ENCODE measurements around the gene SPARC.

Gene SPARC

DNA sequence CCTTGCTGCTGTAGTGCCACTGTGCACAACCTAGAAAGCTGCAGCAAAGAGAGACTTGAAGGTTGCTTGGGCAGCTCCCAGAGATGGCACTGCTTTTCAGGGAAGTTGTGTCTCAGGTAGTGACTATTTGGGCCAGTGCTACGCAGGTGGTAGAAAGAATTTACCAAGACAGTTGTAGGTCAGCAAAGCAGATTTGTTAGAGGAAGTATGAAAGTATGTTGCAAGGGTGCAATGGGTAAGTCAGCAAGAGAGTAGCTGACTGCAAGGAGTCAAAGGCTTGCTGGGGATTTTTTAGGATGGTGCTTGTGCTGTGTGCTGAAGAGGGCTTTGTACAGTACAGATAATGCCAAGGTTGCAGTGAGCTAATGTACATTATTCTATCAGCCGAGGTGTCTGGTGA lies 33.5 kb upstream of the SPARC start:
- TF ChIP-seq ZNF70 (CRISPR knock-in tag; IDR thresholded peaks at IDR 0.05) (no peak), OSR1 (CRISPR knock-in tag; IDR thresholded peaks at IDR 0.05) (no peak), ISL1 (CRISPR knock-in tag; IDR thresholded peaks at IDR 0.05) (no peak), PPARA (CRISPR knock-in tag; IDR thresholded peaks at IDR 0.05; ENCODE audit: borderline replicate concordance) (no peak), CSDC2 (CRISPR knock-in tag; IDR thresholded peaks at IDR 0.05) (no peak), SNAI2 (CRISPR knock-in tag; IDR thresholded peaks at IDR 0.05) (no peak), RARB (CRISPR knock-in tag; IDR thresholded peaks at IDR 0.05) (no peak), ZFP30 (CRISPR knock-in tag; IDR thresholded peaks at IDR 0.05) (no peak), ZNF565 (CRISPR knock-in tag; conservative IDR thresholded peaks at IDR 0.05; ENCODE audit: low read depth) (no peak), ARNTL (CRISPR knock-in tag; IDR thresholded peaks at IDR 0.05; ENCODE audit: borderline replicate concordance, low read depth) (no peak), TCF4 (CRISPR knock-in tag; IDR thresholded peaks at IDR 0.05; ENCODE audit: borderline replicate concordance) (no peak)
- TF ChIP-seq, protein P1, sequence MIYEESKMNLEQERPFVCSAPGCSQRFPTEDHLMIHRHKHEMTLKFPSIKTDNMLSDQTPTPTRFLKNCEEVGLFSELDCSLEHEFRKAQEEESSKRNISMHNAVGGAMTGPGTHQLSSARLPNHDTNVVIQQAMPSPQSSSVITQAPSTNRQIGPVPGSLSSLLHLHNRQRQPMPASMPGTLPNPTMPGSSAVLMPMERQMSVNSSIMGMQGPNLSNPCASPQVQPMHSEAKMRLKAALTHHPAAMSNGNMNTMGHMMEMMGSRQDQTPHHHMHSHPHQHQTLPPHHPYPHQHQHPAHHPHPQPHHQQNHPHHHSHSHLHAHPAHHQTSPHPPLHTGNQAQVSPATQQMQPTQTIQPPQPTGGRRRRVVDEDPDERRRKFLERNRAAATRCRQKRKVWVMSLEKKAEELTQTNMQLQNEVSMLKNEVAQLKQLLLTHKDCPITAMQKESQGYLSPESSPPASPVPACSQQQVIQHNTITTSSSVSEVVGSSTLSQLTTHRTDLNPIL (CRISPR knock-in tag; IDR thresholded peaks at IDR 0.05; ENCODE audit: low read depth), result no peak
- TF ChIP-seq, protein P2, sequence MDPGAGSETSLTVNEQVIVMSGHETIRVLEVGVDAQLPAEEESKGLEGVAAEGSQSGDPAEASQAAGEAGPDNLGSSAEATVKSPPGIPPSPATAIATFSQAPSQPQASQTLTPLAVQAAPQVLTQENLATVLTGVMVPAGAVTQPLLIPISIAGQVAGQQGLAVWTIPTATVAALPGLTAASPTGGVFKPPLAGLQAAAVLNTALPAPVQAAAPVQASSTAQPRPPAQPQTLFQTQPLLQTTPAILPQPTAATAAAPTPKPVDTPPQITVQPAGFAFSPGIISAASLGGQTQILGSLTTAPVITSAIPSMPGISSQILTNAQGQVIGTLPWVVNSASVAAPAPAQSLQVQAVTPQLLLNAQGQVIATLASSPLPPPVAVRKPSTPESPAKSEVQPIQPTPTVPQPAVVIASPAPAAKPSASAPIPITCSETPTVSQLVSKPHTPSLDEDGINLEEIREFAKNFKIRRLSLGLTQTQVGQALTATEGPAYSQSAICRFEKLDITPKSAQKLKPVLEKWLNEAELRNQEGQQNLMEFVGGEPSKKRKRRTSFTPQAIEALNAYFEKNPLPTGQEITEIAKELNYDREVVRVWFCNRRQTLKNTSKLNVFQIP (CRISPR knock-in tag; IDR thresholded peaks at IDR 0.05; ENCODE audit: borderline replicate concordance, low read depth), result no peak
- ATAC-seq, result no peak

DNA sequence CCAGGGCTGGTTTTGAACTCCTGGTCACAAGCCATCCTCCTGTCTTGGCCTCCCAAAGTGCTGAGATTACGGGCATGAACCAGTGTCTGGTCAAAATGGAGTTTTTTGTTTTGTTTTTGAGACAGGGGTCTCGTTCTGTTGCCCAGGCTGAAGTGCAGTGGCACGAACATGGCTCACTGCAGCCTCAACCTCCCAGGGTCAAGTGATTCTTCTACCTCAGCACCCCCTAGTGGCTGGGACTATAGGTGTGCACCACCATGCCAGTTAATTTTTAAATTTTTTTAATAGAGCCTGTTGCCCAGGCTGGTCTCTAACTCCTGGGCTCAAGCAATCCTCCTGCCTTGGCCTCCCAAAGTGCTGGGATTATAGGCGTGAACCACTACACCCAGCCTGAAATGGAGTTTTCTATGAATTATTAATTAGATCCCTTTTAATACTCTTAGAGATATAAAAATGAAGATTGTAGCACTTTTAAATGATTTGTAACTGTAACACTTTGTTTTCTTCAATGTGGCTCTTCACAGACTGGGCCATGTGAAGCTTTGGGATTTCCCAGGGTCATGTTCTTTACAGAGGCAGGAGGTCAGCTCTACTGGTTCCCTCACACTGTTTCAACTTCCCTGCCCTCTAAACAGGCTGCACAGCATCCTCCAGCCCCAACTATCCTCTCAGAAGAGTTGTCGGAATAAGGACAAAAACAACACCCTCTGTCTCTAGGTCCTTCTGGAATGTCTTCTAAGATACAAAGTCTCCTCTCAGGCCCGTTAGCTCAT lies 32.7 kb upstream of the SPARC start:
- peak; percentile 79 for ATAC-seq
- no peak for TF ChIP-seq ESRRG (CRISPR knock-in tag; IDR thresholded peaks at IDR 0.05)
- TF ChIP-seq OSR1 (CRISPR knock-in tag; IDR thresholded peaks at IDR 0.05), result no peak
- TF ChIP-seq, protein P3, sequence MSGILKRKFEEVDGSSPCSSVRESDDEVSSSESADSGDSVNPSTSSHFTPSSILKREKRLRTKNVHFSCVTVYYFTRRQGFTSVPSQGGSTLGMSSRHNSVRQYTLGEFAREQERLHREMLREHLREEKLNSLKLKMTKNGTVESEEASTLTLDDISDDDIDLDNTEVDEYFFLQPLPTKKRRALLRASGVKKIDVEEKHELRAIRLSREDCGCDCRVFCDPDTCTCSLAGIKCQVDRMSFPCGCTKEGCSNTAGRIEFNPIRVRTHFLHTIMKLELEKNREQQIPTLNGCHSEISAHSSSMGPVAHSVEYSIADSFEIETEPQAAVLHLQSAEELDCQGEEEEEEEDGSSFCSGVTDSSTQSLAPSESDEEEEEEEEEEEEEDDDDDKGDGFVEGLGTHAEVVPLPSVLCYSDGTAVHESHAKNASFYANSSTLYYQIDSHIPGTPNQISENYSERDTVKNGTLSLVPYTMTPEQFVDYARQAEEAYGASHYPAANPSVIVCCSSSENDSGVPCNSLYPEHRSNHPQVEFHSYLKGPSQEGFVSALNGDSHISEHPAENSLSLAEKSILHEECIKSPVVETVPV (CRISPR knock-in tag; IDR thresholded peaks at IDR 0.05), result no peak
- TF ChIP-seq, protein P2 (CRISPR knock-in tag; IDR thresholded peaks at IDR 0.05; ENCODE audit: borderline replicate concordance, low read depth), result no peak
- TF ChIP-seq GLIS3 (CRISPR knock-in tag; IDR thresholded peaks at IDR 0.05), result no peak
- TF ChIP-seq ZNF565 (CRISPR knock-in tag; conservative IDR thresholded peaks at IDR 0.05; ENCODE audit: low read depth), result no peak
- TF ChIP-seq TCF4 (CRISPR knock-in tag; IDR thresholded peaks at IDR 0.05; ENCODE audit: borderline replicate concordance), result no peak

DNA sequence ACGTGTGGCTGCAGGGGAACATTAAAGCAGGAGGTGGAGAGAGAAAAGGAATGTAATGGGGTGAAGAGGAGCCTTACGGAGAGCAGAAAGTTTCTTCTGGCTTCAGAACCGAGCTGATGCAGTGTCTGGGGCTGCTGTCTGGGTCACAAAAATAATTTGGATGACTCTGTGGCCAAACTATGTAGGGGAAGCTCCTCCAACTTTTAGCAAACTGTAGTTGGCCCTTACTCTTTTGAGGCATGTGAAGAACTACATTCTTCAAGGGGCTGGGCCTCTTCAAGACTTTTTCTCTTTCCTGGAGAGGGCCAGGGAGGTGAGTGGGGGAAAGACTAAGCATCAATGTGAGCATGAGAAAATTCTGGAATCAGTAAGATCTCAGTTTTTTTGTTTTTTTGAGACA lies 31.9 kb upstream of the SPARC start:
- TF ChIP-seq RARB (CRISPR knock-in tag; IDR thresholded peaks at IDR 0.05) (no peak), ZFP30 (CRISPR knock-in tag; IDR thresholded peaks at IDR 0.05) (no peak), ZNF565 (CRISPR knock-in tag; conservative IDR thresholded peaks at IDR 0.05; ENCODE audit: low read depth) (no peak), ZFP3 (CRISPR knock-in tag; IDR thresholded peaks at IDR 0.05) (no peak), ZNF70 (CRISPR knock-in tag; IDR thresholded peaks at IDR 0.05) (no peak), PPARA (CRISPR knock-in tag; IDR thresholded peaks at IDR 0.05; ENCODE audit: borderline replicate concordance) (no peak), ESRRG (CRISPR knock-in tag; IDR thresholded peaks at IDR 0.05) (no peak), ARNTL (CRISPR knock-in tag; IDR thresholded peaks at IDR 0.05; ENCODE audit: borderline replicate concordance, low read depth) (no peak), SNAI2 (CRISPR knock-in tag; IDR thresholded peaks at IDR 0.05) (no peak), TCF4 (CRISPR knock-in tag; IDR thresholded peaks at IDR 0.05; ENCODE audit: borderline replicate concordance) (no peak)
- TF ChIP-seq, protein P2 (CRISPR knock-in tag; IDR thresholded peaks at IDR 0.05; ENCODE audit: borderline replicate concordance, low read depth), result no peak
- TF ChIP-seq, protein P4, sequence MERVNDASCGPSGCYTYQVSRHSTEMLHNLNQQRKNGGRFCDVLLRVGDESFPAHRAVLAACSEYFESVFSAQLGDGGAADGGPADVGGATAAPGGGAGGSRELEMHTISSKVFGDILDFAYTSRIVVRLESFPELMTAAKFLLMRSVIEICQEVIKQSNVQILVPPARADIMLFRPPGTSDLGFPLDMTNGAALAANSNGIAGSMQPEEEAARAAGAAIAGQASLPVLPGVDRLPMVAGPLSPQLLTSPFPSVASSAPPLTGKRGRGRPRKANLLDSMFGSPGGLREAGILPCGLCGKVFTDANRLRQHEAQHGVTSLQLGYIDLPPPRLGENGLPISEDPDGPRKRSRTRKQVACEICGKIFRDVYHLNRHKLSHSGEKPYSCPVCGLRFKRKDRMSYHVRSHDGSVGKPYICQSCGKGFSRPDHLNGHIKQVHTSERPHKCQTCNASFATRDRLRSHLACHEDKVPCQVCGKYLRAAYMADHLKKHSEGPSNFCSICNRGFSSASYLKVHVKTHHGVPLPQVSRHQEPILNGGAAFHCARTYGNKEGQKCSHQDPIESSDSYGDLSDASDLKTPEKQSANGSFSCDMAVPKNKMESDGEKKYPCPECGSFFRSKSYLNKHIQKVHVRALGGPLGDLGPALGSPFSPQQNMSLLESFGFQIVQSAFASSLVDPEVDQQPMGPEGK (CRISPR knock-in tag; IDR thresholded peaks at IDR 0.05; ENCODE audit: borderline replicate concordance), result no peak
- TF ChIP-seq, protein P1 (CRISPR knock-in tag; IDR thresholded peaks at IDR 0.05; ENCODE audit: low read depth), result no peak
- peak; percentile 67 for ATAC-seq
